PC-3 (cell line): ENCODE results near the gene SFXN3. TPM values are rescaled to one million over a fixed set of nuclear protein-coding genes. Genes with fewer than 3 reads are reported as not detected.

ENCODE experiments used
- ATAC-seq: fragments of 200-7000 bp; cut with Tn5 transposase; 2 replicates; pipeline ENCODE4 v1.9.1; 2020; ENCODE audit warnings: mild to moderate bottlenecking, moderate library complexity
- BruUV-seq: library from RNA; stranded (reverse); fragments of 400-500 nt; replicated peaks from 2 replicates; lab custom pipeline; 2021; lab: Mats Ljungman, UMichigan
- CTCF ChIA-PET: fragments of 300-600 bp; sonication (Branson Sonifier 250); formaldehyde crosslinking; loops from one replicate; lab custom pipeline; 2022; ENCODE audit warnings: antibody characterized with exemption; lab: Charles Lee
- POLR2A ChIA-PET: fragments of 300-600 bp; sonication (Branson Sonifier 250); formaldehyde crosslinking; loops from one replicate; lab custom pipeline; 2022; ENCODE audit warnings: antibody characterized with exemption; ENCODE audit not compliant: unreplicated experiment; lab: Charles Lee
- DNase-seq: peaks from one replicate; pipeline ENCODE4 v3.0.0-alpha.2; 2015
- H2AFZ ChIP-seq: fragments of 300-600 bp; sonication (generic); 2 replicates; pipeline ENCODE4 v1.6.0; 2016; ENCODE audit warnings: antibody characterized with exemption, low read length
- H3F3A ChIP-seq: fragments of 300-600 bp; sonication (generic); one replicate; pipeline ENCODE4 v1.6.0; 2017; ENCODE audit warnings: antibody characterized with exemption, low read length, control low read depth, mild to moderate bottlenecking; ENCODE audit not compliant: unreplicated experiment
- H3K27ac ChIP-seq: fragments of 300-600 bp; sonication (generic); 2 replicates; pipeline ENCODE4 v1.5.1; 2016; ENCODE audit warnings: mild to moderate bottlenecking, low read length
- H3K27me3 ChIP-seq: fragments of 300-600 bp; sonication (generic); 2 replicates; pipeline ENCODE4 v1.6.1; 2016; ENCODE audit warnings: low read length, mixed read lengths
- H3K36me3 ChIP-seq: fragments of 300-600 bp; sonication (generic); 2 replicates; pipeline ENCODE4 v1.6.1; 2016; ENCODE audit warnings: low read depth, mixed run types, low read length, mixed read lengths
- H3K4me1 ChIP-seq: fragments of 300-600 bp; sonication (generic); 2 replicates; pipeline ENCODE4 v1.5.1; 2016; ENCODE audit warnings: low read length; ENCODE audit not compliant: insufficient read depth
- H3K4me2 ChIP-seq: fragments of 300-600 bp; sonication (generic); 2 replicates; pipeline ENCODE4 v1.6.0; 2016; ENCODE audit warnings: low read length
- H3K4me3 ChIP-seq: fragments of 300-600 bp; sonication (generic); 2 replicates; pipeline ENCODE4 v1.5.1; 2016; ENCODE audit warnings: mild to moderate bottlenecking, low read length, mixed read lengths
- H3K79me2 ChIP-seq: fragments of 300-600 bp; sonication (generic); 2 replicates; pipeline ENCODE4 v1.6.1; 2017; ENCODE audit warnings: low read length, mixed read lengths
- H3K9ac ChIP-seq: fragments of 300-600 bp; sonication (generic); 2 replicates; pipeline ENCODE4 v1.6.0; 2016; ENCODE audit warnings: mild to moderate bottlenecking, low read length
- H3K9me2 ChIP-seq: fragments of 300-600 bp; sonication (generic); replicated peaks from 2 replicates; pipeline ENCODE4 v1.6.1; 2016; ENCODE audit warnings: mixed run types, low read length, mixed read lengths
- H3K9me3 ChIP-seq: fragments of 300-600 bp; sonication (generic); 2 replicates; pipeline ENCODE4 v1.6.1; 2016; ENCODE audit warnings: low read length, mixed read lengths
- H4K20me1 ChIP-seq: fragments of 300-600 bp; sonication (generic); 2 replicates; pipeline ENCODE4 v1.6.1; 2016; ENCODE audit warnings: low read length, mixed read lengths
- EZH2 ChIP-seq: fragments of 300-600 bp; sonication (generic); IDR thresholded peaks from one replicate; pipeline ENCODE4 v1.6.1; 2017; ENCODE audit warnings: antibody characterized with exemption, mild to moderate bottlenecking, low read length; ENCODE audit not compliant: unreplicated experiment
- EZH2phosphoT487 ChIP-seq: fragments of 300-600 bp; sonication (generic); IDR thresholded peaks from 2 replicates; pipeline ENCODE4 v1.6.1; 2018; ENCODE audit warnings: mild to moderate bottlenecking, antibody characterized with exemption, low read length, borderline replicate concordance
- intact Hi-C: fragments of 100-400 bp; cut with micrococcal nuclease; formaldehyde crosslinking; loops from 2 replicates; pipeline ENCODE4 v1.9.0; 2023
- total RNA-seq: library from RNA; depleted of rRNA; stranded (reverse); fragments of >200 nt; gene quantifications from 2 replicates; pipeline ENCODE4 v1.2.3, GENCODE V29; 2014
- TF ChIP-seq, protein P1 (sequence below): fragments of 300-600 bp; sonication (generic); conservative IDR thresholded peaks from 2 replicates; pipeline ENCODE4 v1.5.1; 2017; ENCODE audit warnings: antibody characterized with exemption, low read depth, mild to moderate bottlenecking, low read length

Gene SFXN3
- total RNA-seq, 1 experiment from 2014 or later = 46.7 TPM

DNA sequence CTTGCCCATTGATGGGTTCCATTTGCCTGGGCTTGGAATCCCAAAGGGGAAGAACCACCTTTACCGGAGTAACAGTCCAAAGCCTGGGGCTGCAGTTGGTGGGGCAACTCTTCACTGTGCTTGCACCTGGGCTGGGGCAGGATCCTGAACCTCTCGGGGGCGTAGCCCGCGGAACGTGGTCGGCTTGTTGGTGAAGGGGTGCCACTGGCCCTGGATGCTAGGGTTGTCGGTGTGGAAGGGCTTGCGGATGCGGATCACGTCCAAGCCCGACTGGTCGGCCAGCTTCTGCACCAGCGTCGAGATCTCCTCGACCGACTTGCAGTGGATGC, 44.4 kb upstream of the SFXN3 start:
- H3K4me1 ChIP-seq = peaks cover 30% of the 10 kb centered on the region
- peak overlapping the region; percentile 97 for H3K9ac ChIP-seq
- H2AFZ ChIP-seq = peak overlapping the region; percentile 99
- H3K27me3 ChIP-seq = no peaks in the 10 kb centered on the region
- H4K20me1 ChIP-seq = peaks cover 14% of the 10 kb centered on the region
- H3K27ac ChIP-seq = no peak overlapping the region
- no peak for DNase-seq
- ChIA-PET POLR2A (no interaction called here), CTCF (no interaction called here)
- no peaks in the 10 kb centered on the region for H3K9me3 ChIP-seq
- H3K4me2 ChIP-seq = peak overlapping the region; percentile 98
- BruUV-seq = TSS peak; percentile 78
- no peaks in the 10 kb centered on the region for H3F3A ChIP-seq
- no peaks in the 10 kb centered on the region for H3K9me2 ChIP-seq
- no peak for TF ChIP-seq EZH2
- TF ChIP-seq, protein P1, sequence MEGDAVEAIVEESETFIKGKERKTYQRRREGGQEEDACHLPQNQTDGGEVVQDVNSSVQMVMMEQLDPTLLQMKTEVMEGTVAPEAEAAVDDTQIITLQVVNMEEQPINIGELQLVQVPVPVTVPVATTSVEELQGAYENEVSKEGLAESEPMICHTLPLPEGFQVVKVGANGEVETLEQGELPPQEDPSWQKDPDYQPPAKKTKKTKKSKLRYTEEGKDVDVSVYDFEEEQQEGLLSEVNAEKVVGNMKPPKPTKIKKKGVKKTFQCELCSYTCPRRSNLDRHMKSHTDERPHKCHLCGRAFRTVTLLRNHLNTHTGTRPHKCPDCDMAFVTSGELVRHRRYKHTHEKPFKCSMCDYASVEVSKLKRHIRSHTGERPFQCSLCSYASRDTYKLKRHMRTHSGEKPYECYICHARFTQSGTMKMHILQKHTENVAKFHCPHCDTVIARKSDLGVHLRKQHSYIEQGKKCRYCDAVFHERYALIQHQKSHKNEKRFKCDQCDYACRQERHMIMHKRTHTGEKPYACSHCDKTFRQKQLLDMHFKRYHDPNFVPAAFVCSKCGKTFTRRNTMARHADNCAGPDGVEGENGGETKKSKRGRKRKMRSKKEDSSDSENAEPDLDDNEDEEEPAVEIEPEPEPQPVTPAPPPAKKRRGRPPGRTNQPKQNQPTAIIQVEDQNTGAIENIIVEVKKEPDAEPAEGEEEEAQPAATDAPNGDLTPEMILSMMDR = no peak
- no peak for TF ChIP-seq EZH2phosphoT487
- peak overlapping the region; percentile 99 for H3K4me3 ChIP-seq
- intact Hi-C loops = no loop called here
- H3K79me2 ChIP-seq = peaks cover 58% of the 10 kb centered on the region
- no peak for ATAC-seq
- H3K36me3 ChIP-seq = peaks cover 16% of the 10 kb centered on the region; the same call in 1 of the 2 replicates

DNA sequence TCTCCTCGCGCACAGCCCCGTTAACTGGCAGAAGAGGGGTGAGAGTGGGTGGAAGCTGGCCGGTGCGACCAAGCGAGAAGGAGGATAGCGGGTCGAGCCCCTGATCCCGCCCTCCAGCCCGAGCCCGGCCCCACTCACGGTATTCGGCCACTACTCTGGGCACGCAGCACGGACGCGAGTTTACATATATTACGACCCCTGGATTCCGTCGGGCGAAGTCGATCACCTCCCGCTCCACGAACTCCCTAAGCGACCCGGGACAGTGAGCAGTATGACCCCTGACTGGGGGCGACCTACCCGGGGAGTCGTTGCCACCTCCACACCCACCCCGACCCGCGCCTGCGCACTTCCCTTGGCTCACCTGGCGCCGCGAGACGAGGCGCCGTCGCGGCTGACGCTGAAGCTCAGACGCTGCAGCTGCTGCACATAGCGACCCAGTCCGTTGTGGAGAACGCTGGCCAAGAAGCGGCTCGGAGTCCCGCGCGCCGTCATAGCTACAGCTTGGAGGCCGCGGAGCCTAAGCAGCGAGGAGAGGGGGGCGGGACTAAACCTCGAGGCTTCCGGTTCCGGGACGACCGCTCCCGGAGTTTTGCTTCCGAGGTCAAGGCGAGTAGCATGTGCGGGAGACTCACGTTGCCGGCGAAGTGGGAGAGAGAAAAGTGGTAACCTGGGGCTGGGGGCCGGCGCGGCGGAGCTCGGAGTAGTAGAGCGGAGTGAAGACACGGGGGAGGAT, 43.9 kb upstream of the SFXN3 start, which contains the start of the genes MRPL43 and TWNK:
MRPL43 (minus strand) TSS at position 546 of the 733 bp plus-strand sequence; CDS start at position 492, 54 bp downstream.
TWNK (plus strand) TSS at position 592 of the 733 bp plus-strand sequence. CDS start 668 bp downstream, outside the sequence.
- Histone ChIP-seq H2AFZ (peak within 1 kb of the TSS; percentile 99), H3K4me3 (peak within 1 kb of the TSS; percentile 99), H3F3A (no peaks in the 10 kb centered on the region), H3K27ac (peak within 1 kb of the TSS; percentile 74), H3K27me3 (no peaks in the 10 kb centered on the region), H3K9me3 (no peaks in the 10 kb centered on the region), H3K4me2 (peak within 1 kb of the TSS; percentile 98), H3K9me2 (no peaks in the 10 kb centered on the region), H3K9ac (peak within 1 kb of the TSS; percentile 97), H4K20me1 (peaks cover 14% of the 10 kb centered on the region), H3K36me3 (peaks cover 16% of the 10 kb centered on the region; the same call in 1 of the 2 replicates), H3K79me2 (peaks cover 58% of the 10 kb centered on the region), H3K4me1 (peaks cover 30% of the 10 kb centered on the region)
- ChIA-PET POLR2A (no interaction called here), CTCF (no interaction called here)
- TF ChIP-seq EZH2 (no peak), EZH2phosphoT487 (no peak)
- TF ChIP-seq, protein P1 = no peak
- ATAC-seq (peak; percentile 85), DNase-seq (peak; percentile 72)
- intact Hi-C loops = no loop called here
- no TSS peak for BruUV-seq

DNA sequence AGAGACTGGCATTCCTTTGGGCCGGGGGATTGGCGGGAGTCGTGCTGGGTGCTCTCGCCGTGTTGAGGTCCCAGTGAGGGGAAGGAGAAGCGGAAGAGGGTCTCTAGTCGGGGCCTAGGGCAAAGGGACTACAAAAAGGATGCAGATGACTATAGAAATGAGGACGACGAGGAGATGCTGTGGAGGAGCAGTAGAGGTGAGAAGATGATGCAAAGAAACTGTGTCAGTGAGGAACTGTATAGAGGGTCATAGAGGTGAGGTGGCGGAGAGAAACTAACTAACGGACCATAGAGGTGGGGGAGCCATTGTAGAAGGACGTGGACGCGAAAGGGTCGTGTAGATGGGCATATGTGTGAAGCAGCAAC, 43.4 kb upstream of the SFXN3 start:
- Histone ChIP-seq H2AFZ (peak overlapping the region; percentile 99), H3K9me2 (no peaks in the 10 kb centered on the region), H3K9ac (peak overlapping the region; percentile 97), H3K36me3 (peaks cover 16% of the 10 kb centered on the region; the same call in 1 of the 2 replicates), H3F3A (no peaks in the 10 kb centered on the region), H3K4me2 (peak overlapping the region; percentile 98), H3K9me3 (no peaks in the 10 kb centered on the region), H3K4me3 (peak overlapping the region; percentile 99), H3K4me1 (peaks cover 30% of the 10 kb centered on the region), H3K27me3 (no peaks in the 10 kb centered on the region), H4K20me1 (peaks cover 14% of the 10 kb centered on the region), H3K27ac (peak overlapping the region; percentile 74; the same call in 1 of the 2 replicates), H3K79me2 (peaks cover 58% of the 10 kb centered on the region)
- BruUV-seq = TSS peak; percentile 64
- ATAC-seq = no peak
- intact Hi-C loops = no loop called here
- DNase-seq = no peak
- ChIA-PET POLR2A (no interaction called here), CTCF (no interaction called here)
- TF ChIP-seq EZH2 = no peak
- TF ChIP-seq, protein P1 = no peak
- TF ChIP-seq EZH2phosphoT487 = no peak
